GM23248 (cell line): ENCODE data around the gene ZNF219. TPM values are rescaled to one million over a fixed set of nuclear protein-coding genes. Genes with fewer than 3 reads are reported as not detected.

Experiments used
- DNase-seq: peaks from one replicate; pipeline ENCODE4 v3.0.0-alpha.2; 2015
- H2AFZ ChIP-seq: fragments of 200-600 bp; sonication (generic); 2 replicates; pipeline ENCODE4 v1.6.1; 2016; ENCODE audit warnings: antibody characterized with exemption
- H3F3A ChIP-seq: fragments of 200-600 bp; sonication (generic); 2 replicates; pipeline ENCODE4 v1.6.1; 2016; ENCODE audit warnings: mild to moderate bottlenecking, antibody characterized with exemption, mixed run types; ENCODE audit not compliant: insufficient read depth
- H3K27ac ChIP-seq: fragments of 200-600 bp; sonication (generic); 2 replicates; pipeline ENCODE4 v1.5.1; 2016; ENCODE audit warnings: mild to moderate bottlenecking
- H3K27me3 ChIP-seq: fragments of 200-600 bp; sonication (generic); replicated peaks from 2 replicates; pipeline ENCODE4 v1.6.1; 2016; ENCODE audit warnings: mild to moderate bottlenecking; ENCODE audit not compliant: insufficient read depth
- H3K36me3 ChIP-seq: fragments of 200-600 bp; sonication (generic); 2 replicates; pipeline ENCODE4 v1.6.1; 2016; ENCODE audit warnings: low read depth, mild to moderate bottlenecking
- H3K4me1 ChIP-seq: fragments of 200-600 bp; sonication (generic); 2 replicates; pipeline ENCODE4 v1.6.1; 2016; ENCODE audit warnings: mild to moderate bottlenecking; ENCODE audit not compliant: insufficient read depth
- H3K4me2 ChIP-seq: fragments of 200-600 bp; sonication (generic); one replicate; pipeline ENCODE4 v1.6.1; 2016; ENCODE audit warnings: mild to moderate bottlenecking; ENCODE audit not compliant: unreplicated experiment
- H3K4me3 ChIP-seq: fragments of 200-600 bp; sonication (generic); 2 replicates; pipeline ENCODE4 v1.5.1; 2016; ENCODE audit warnings: mild to moderate bottlenecking
- H3K79me2 ChIP-seq: fragments of 200-600 bp; sonication (generic); 2 replicates; pipeline ENCODE4 v1.6.1; 2016; ENCODE audit warnings: mild to moderate bottlenecking; ENCODE audit not compliant: insufficient read depth
- H3K9ac ChIP-seq: fragments of 200-600 bp; sonication (generic); 2 replicates; pipeline ENCODE4 v1.6.1; 2016; ENCODE audit warnings: mild to moderate bottlenecking
- H3K9me2 ChIP-seq: fragments of 200-600 bp; sonication (generic); 2 replicates; pipeline ENCODE4 v1.6.1; 2016; ENCODE audit warnings: mixed run types, mild to moderate bottlenecking, moderate library complexity; ENCODE audit not compliant: insufficient read depth
- H3K9me3 ChIP-seq: fragments of 200-600 bp; sonication (generic); one replicate; pipeline ENCODE4 v1.6.1; 2017; ENCODE audit warnings: low read depth
- H4K20me1 ChIP-seq: fragments of 200-600 bp; sonication (generic); 2 replicates; pipeline ENCODE4 v1.6.0; 2016; ENCODE audit not compliant: insufficient read depth
- EZH2 ChIP-seq: fragments of 200-600 bp; sonication (generic); IDR thresholded peaks from 2 replicates; pipeline ENCODE4 v1.6.1; 2018; ENCODE audit warnings: antibody characterized with exemption, mild to moderate bottlenecking; ENCODE audit not compliant: insufficient read depth, poor library complexity, severe bottlenecking
- EZH2phosphoT487 ChIP-seq: fragments of 200-600 bp; sonication (generic); IDR thresholded peaks from 2 replicates; pipeline ENCODE4 v1.6.1; 2018; ENCODE audit warnings: antibody characterized with exemption, moderate library complexity, mild to moderate bottlenecking, low read depth; ENCODE audit not compliant: insufficient read depth
- WGBS, 2 experiments: methylation state at CpG; one replicate each; pipeline ENCODE4 v1.1.6; 2015 to 2017; ENCODE audit warnings: low lambda C conversion rate in 2 of 2, low coverage in 1 of 2; ENCODE audit errors: missing lambda C conversion rate in 2 of 2; 5-methylcytosine and 5-hydroxymethylcytosine counted together
- in situ Hi-C: fragments of 300-500 bp; cut with MboI; formaldehyde crosslinking; loops from 2 replicates; pipeline ENCODE4 v1.15.0; 2020
- polyA plus RNA-seq: library from polyadenylated mRNA; unstranded; fragments of >200 nt; fragmentation: Nextera tagmentation; extraction: Ambion mirVana; gene quantifications from 2 replicates; pipeline ENCODE4 v1.2.1, GENCODE V29; 2016
- total RNA-seq: library from RNA; depleted of rRNA; stranded (reverse); fragments of >200 nt; shearing (Covaris generic); gene quantifications from 2 replicates; pipeline ENCODE4 v1.2.3, GENCODE V29; 2014

Gene ZNF219
- total and polyA plus RNA-seq, 2 experiments from 2014 or later = 1.6 to 15.9 TPM

DNA sequence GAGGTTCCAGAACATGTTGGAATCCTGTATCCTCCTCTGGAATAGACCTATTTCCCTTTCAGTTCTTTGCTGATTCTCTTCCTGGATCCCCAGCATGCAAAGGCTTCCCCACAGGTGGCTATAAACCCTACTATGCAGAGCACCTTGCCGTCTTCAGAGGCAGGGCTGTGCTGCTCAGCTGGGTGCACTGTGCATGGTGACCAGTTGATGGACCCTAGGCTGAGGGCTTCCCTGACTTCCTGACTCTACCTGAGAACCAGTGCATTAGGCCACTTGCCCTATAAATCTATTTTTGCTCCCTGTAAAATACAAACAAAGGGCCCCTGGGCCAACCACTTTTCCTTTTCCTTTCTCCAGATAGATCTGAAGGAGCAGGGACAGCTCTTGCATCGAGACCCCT lies 14.1 kb downstream of the ZNF219 start:
- in situ Hi-C loops = no loop called here
- Histone ChIP-seq H2AFZ (no peak overlapping the region), H4K20me1 (no peaks in the 10 kb centered on the region), H3K36me3 (peaks cover 26% of the 10 kb centered on the region), H3K9ac (0 out of 2 replicates have a peak overlapping the region, but pooled peaks have one; percentile 39), H3K27me3 (no peaks in the 10 kb centered on the region), H3K27ac (peak overlapping the region; percentile 95), H3K4me2 (no peak overlapping the region), H3K79me2 (no peaks in the 10 kb centered on the region), H3K4me3 (no peak overlapping the region), H3F3A (peaks cover 51% of the 10 kb centered on the region), H3K9me2 (no peaks in the 10 kb centered on the region), H3K9me3 (no peaks in the 10 kb centered on the region), H3K4me1 (peaks cover 32% of the 10 kb centered on the region)
- DNase-seq = no peak
- no peak for TF ChIP-seq EZH2
- no peak for TF ChIP-seq EZH2phosphoT487
- 95 to 100% methylated on average over 2 of the region's 2 CpGs for WGBS, 2 experiments

DNA sequence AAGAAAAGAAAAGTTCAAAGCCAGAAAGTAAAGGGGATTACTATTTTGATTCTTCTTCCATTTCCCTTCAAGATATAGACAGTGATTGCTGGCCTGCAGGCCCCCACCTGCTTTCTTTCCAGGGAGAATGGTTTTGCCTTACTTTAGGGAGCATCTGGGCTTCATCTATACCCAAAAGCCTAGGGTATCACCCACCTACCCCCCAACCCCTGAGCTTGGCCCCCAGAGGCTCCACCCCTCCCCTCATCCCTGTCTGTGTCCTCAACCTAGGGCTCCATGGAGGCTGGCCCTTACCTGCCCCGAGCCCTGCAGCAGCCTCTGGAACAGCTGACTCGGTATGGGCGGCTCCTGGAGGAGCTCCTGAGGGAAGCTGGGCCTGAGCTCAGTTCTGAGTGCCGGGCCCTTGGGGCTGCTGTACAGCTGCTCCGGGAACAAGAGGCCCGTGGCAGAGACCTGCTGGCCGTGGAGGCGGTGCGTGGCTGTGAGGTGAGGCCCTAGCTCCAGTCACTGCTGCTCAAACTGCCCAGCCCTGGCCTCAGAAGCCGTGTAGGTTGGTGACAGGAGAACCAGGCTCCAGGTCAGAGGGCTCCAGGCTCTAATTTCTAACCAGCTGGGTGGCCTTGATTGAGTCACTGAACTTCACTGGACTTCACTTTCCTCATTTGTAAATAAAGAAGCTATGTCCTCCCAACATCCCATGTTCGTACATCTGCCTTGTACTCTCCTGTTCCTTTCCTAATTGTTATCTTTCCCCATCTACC lies 14.7 kb downstream of the ZNF219 start:
- peaks cover 33% of the 10 kb centered on the region for H3K36me3 ChIP-seq

DNA sequence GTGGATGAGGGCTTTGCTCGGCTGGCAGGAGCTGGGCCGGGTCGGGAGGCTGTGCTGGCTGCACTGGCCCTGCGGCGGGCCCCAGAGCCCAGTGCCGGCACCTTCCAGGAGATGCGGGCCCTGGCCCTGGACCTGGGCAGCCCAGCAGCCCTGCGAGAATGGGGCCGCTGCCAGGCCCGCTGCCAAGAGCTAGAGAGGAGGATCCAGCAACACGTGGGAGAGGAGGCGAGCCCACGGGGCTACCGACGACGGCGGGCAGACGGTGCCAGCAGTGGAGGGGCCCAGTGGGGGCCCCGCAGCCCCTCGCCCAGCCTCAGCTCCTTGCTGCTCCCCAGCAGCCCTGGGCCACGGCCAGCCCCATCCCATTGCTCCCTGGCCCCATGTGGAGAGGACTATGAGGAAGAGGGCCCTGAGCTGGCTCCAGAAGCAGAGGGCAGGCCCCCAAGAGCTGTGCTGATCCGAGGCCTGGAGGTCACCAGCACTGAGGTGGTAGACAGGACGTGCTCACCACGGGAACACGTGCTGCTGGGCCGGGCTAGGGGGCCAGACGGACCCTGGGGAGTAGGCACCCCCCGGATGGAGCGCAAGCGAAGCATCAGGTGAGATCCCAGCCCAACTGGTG lies 16.8 kb downstream of the ZNF219 start:
- Histone ChIP-seq H3K4me3 (no peak overlapping the region), H3K27ac (no peak overlapping the region), H3K36me3 (peaks cover 47% of the 10 kb centered on the region), H3K79me2 (no peaks in the 10 kb centered on the region), H3K9me2 (no peaks in the 10 kb centered on the region), H3K27me3 (no peaks in the 10 kb centered on the region), H3K4me1 (peaks cover 19% of the 10 kb centered on the region), H3K9me3 (no peaks in the 10 kb centered on the region), H3K4me2 (no peak overlapping the region), H3F3A (peaks cover 31% of the 10 kb centered on the region), H2AFZ (no peak overlapping the region), H4K20me1 (no peaks in the 10 kb centered on the region), H3K9ac (no peak overlapping the region)
- TF ChIP-seq EZH2 = no peak
- TF ChIP-seq EZH2phosphoT487 = no peak
- WGBS, 2 experiments = 89 to 93% methylated on average over 17 to 29 of the region's 30 CpGs
- DNase-seq = no peak
- in situ Hi-C loops = no loop called here

More for the DNA sequence above, 14.7 kb downstream of the ZNF219 start:
- Histone ChIP-seq H4K20me1 (no peaks in the 10 kb centered on the region), H3K4me1 (peaks cover 32% of the 10 kb centered on the region), H3K79me2 (no peaks in the 10 kb centered on the region), H3K27ac (no peak overlapping the region), H3K9me2 (no peaks in the 10 kb centered on the region), H3F3A (peaks cover 47% of the 10 kb centered on the region), H3K4me2 (no peak overlapping the region), H3K9ac (no peak overlapping the region), H3K9me3 (no peaks in the 10 kb centered on the region), H2AFZ (no peak overlapping the region), H3K27me3 (no peaks in the 10 kb centered on the region), H3K4me3 (no peak overlapping the region)
- DNase-seq = no peak
- no peak for TF ChIP-seq EZH2phosphoT487
- TF ChIP-seq EZH2 = no peak
- WGBS, 2 experiments = 81 to 84% methylated on average over 11 of the region's 11 CpGs
- in situ Hi-C loops = no loop called here

DNA sequence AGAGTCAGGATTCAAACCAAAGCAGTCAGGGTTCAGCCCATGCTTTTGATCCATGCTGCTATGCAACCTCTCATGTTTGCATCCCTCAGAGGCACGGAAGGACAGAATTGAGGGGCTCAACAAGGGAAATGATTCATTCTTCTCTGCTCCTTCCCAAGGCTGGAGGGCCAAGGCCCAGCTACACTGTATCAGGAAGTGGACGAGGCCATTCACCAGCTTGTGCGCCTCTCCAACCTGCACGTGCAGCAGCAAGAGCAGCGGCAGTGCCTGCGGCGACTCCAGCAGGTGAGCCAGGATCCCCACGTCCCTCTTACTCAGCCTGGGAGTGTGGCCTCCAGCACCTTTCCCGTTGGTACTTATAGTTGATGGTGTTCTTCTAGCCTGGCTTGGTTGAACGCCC lies 19.7 kb downstream of the ZNF219 start:
- Histone ChIP-seq H3K36me3 (peaks cover 43% of the 10 kb centered on the region), H3K27me3 (no peaks in the 10 kb centered on the region), H3F3A (peaks cover 5% of the 10 kb centered on the region; the same call in 1 of the 2 replicates), H3K4me1 (no peaks in the 10 kb centered on the region), H3K27ac (no peak overlapping the region), H3K4me2 (no peak overlapping the region), H3K79me2 (peaks cover 29% of the 10 kb centered on the region), H3K4me3 (no peak overlapping the region), H3K9me2 (no peaks in the 10 kb centered on the region), H2AFZ (no peak overlapping the region), H3K9me3 (no peaks in the 10 kb centered on the region), H4K20me1 (no peaks in the 10 kb centered on the region), H3K9ac (no peak overlapping the region)
- TF ChIP-seq EZH2 = no peak
- no peak for TF ChIP-seq EZH2phosphoT487
- in situ Hi-C loops = no loop called here
- DNase-seq = no peak
- 94 to 95% methylated on average over 10 of the region's 10 CpGs for WGBS, 2 experiments
